ENCODE measurements around the gene EFCAB5. TPM values are rescaled to one million over a fixed set of nuclear protein-coding genes. Genes with fewer than 3 reads are reported as not detected.
"Not testable (repeated sequence)": the region's sequence is repeated elsewhere in the genome, so short reads cannot be mapped to it uniquely, and the experiment has no call there.

The EFCAB5 gene
- total RNA-seq, 1 donor from 2014 or later = 1.00 TPM

GRCh38 chr17:29930409-29931010 lies 10.9 kb upstream of the EFCAB5 start:
- Mint-ChIP-seq H3K27me3 (ENCODE audit: low read depth, unreplicated experiment) (no peaks in the 10 kb centered on the region), H3K27ac (ENCODE audit: unreplicated experiment) (no peak overlapping the region), H3K36me3 (ENCODE audit: low read depth, unreplicated experiment) (no peaks in the 10 kb centered on the region), H3K4me3 (ENCODE audit: unreplicated experiment) (no peak overlapping the region), H3K9me3 (ENCODE audit: unreplicated experiment) (no peaks in the 10 kb centered on the region), H3K4me1 (ENCODE audit: low read depth, unreplicated experiment) (peaks cover 12% of the 10 kb centered on the region)
- peak overlapping the region; percentile 90 for H3K4me2 ChIP-seq (ENCODE audit: low read length)
- peak; percentile 34 for DNase-seq (ENCODE audit: low read depth)
- no peaks in the 10 kb centered on the region for H3K9me3 ChIP-seq (ENCODE audit: insufficient read depth, low read depth, low read length)
- peaks cover 20% of the 10 kb centered on the region for H4K20me1 ChIP-seq (ENCODE audit: insufficient read depth, low read length)
- H3K36me3 ChIP-seq (ENCODE audit: insufficient read depth, low read length) = no peaks in the 10 kb centered on the region
- no peak for TF ChIP-seq CTCF (IDR thresholded peaks at IDR 0.05; ENCODE audit: insufficient read depth, low read depth, low read length)
- TF ChIP-seq EZH2 (IDR thresholded peaks at IDR 0.05; ENCODE audit: insufficient read depth, low read length) = no peak
- H3K4me3 ChIP-seq (ENCODE audit: insufficient read depth, low read depth, low read length) = peak overlapping the region; percentile 91
- peak overlapping the region; percentile 87 for H3K9ac ChIP-seq (ENCODE audit: low read length)
- H3K27me3 ChIP-seq (ENCODE audit: insufficient read depth, low read length) = no peaks in the 10 kb centered on the region
- no peak for FAIRE-seq
- H3K27ac ChIP-seq (ENCODE audit: low read depth, low read length) = peak overlapping the region; percentile 85
- H3K4me1 ChIP-seq (ENCODE audit: insufficient read depth, low read length) = peaks cover 21% of the 10 kb centered on the region
- peaks cover 43% of the 10 kb centered on the region for H3K79me2 ChIP-seq (ENCODE audit: insufficient read depth, low read length)
- H2AFZ ChIP-seq (ENCODE audit: low read depth, low read length) = peak overlapping the region; percentile 95

- Histone ChIP-seq H4K20me1 (ENCODE audit: insufficient read depth, low read length) (peaks cover 16% of the 10 kb centered on the region), H2AFZ (ENCODE audit: low read depth, low read length) (no peak overlapping the region), H3K79me2 (ENCODE audit: insufficient read depth, low read length) (peaks cover 35% of the 10 kb centered on the region), H3K9me3 (ENCODE audit: insufficient read depth, low read depth, low read length) (no peaks in the 10 kb centered on the region), H3K4me2 (ENCODE audit: low read length) (peak overlapping the region; percentile 90), H3K4me1 (ENCODE audit: insufficient read depth, low read length) (peaks cover 21% of the 10 kb centered on the region), H3K9ac (ENCODE audit: low read length) (peak overlapping the region; percentile 87), H3K36me3 (ENCODE audit: insufficient read depth, low read length) (no peaks in the 10 kb centered on the region), H3K27me3 (ENCODE audit: insufficient read depth, low read length) (no peaks in the 10 kb centered on the region), H3K27ac (ENCODE audit: low read depth, low read length) (no peak overlapping the region), H3K4me3 (ENCODE audit: insufficient read depth, low read depth, low read length) (no peak overlapping the region)
- H3K27me3 Mint-ChIP-seq (ENCODE audit: low read depth, unreplicated experiment) = no peaks in the 10 kb centered on the region
- no peaks in the 10 kb centered on the region for H3K9me3 Mint-ChIP-seq (ENCODE audit: unreplicated experiment)
- no peak overlapping the region for H3K27ac Mint-ChIP-seq (ENCODE audit: unreplicated experiment)
- H3K4me3 Mint-ChIP-seq (ENCODE audit: unreplicated experiment) = no peak overlapping the region
- DNase-seq (ENCODE audit: low read depth) = peak; percentile 56
- FAIRE-seq = peak; percentile 66
- no peaks in the 10 kb centered on the region for H3K36me3 Mint-ChIP-seq (ENCODE audit: low read depth, unreplicated experiment)
- peaks cover 10% of the 10 kb centered on the region for H3K4me1 Mint-ChIP-seq (ENCODE audit: low read depth, unreplicated experiment)
- TF ChIP-seq EZH2 (IDR thresholded peaks at IDR 0.05; ENCODE audit: insufficient read depth, low read length) (no peak), CTCF (IDR thresholded peaks at IDR 0.05; ENCODE audit: insufficient read depth, low read depth, low read length) (peak; percentile 96)
These were observed 10.1 kb upstream of the EFCAB5 start for GRCh38 chr17:29931231-29931932.

GRCh38 chr17:29933379-29933778 lies 8.1 kb upstream of the EFCAB5 start:
- Histone ChIP-seq H2AFZ (ENCODE audit: low read depth, low read length) (no peak overlapping the region), H3K36me3 (ENCODE audit: insufficient read depth, low read length) (no peaks in the 10 kb centered on the region), H3K4me1 (ENCODE audit: insufficient read depth, low read length) (peaks cover 12% of the 10 kb centered on the region), H3K4me2 (ENCODE audit: low read length) (no peak overlapping the region), H3K9ac (ENCODE audit: low read length) (no peak overlapping the region), H3K4me3 (ENCODE audit: insufficient read depth, low read depth, low read length) (no peak overlapping the region), H4K20me1 (ENCODE audit: insufficient read depth, low read length) (no peaks in the 10 kb centered on the region), H3K9me3 (ENCODE audit: insufficient read depth, low read depth, low read length) (no peaks in the 10 kb centered on the region), H3K27ac (ENCODE audit: low read depth, low read length) (no peak overlapping the region), H3K79me2 (ENCODE audit: insufficient read depth, low read length) (peaks cover 15% of the 10 kb centered on the region), H3K27me3 (ENCODE audit: insufficient read depth, low read length) (no peaks in the 10 kb centered on the region)
- DNase-seq (ENCODE audit: low read depth) (peak; percentile 14), FAIRE-seq (no peak)
- no peaks in the 10 kb centered on the region for H3K36me3 Mint-ChIP-seq (ENCODE audit: low read depth, unreplicated experiment)
- H3K27me3 Mint-ChIP-seq (ENCODE audit: low read depth, unreplicated experiment) = no peaks in the 10 kb centered on the region
- TF ChIP-seq EZH2 (IDR thresholded peaks at IDR 0.05; ENCODE audit: insufficient read depth, low read length) (no peak), CTCF (IDR thresholded peaks at IDR 0.05; ENCODE audit: insufficient read depth, low read depth, low read length) (no peak)
- H3K27ac Mint-ChIP-seq (ENCODE audit: unreplicated experiment) = no peak overlapping the region
- no peaks in the 10 kb centered on the region for H3K4me1 Mint-ChIP-seq (ENCODE audit: low read depth, unreplicated experiment)
- H3K4me3 Mint-ChIP-seq (ENCODE audit: unreplicated experiment) = no peak overlapping the region
- H3K9me3 Mint-ChIP-seq (ENCODE audit: unreplicated experiment) = no peaks in the 10 kb centered on the region

GRCh38 chr17:29935909-29936308 lies 5.5 kb upstream of the EFCAB5 start:
- H2AFZ ChIP-seq (ENCODE audit: low read depth, low read length); H3K4me2 ChIP-seq (ENCODE audit: low read length); H3K9me3 ChIP-seq (ENCODE audit: insufficient read depth, low read depth, low read length); H3K27me3 Mint-ChIP-seq (ENCODE audit: low read depth, unreplicated experiment); H3K27ac ChIP-seq (ENCODE audit: low read depth, low read length); DNase-seq (ENCODE audit: low read depth); H3K4me1 Mint-ChIP-seq (ENCODE audit: low read depth, unreplicated experiment); H3K4me1 ChIP-seq (ENCODE audit: insufficient read depth, low read length); H3K9ac ChIP-seq (ENCODE audit: low read length); H3K79me2 ChIP-seq (ENCODE audit: insufficient read depth, low read length); H4K20me1 ChIP-seq (ENCODE audit: insufficient read depth, low read length); H3K9me3 Mint-ChIP-seq (ENCODE audit: unreplicated experiment); H3K36me3 ChIP-seq (ENCODE audit: insufficient read depth, low read length); H3K36me3 Mint-ChIP-seq (ENCODE audit: low read depth, unreplicated experiment); H3K27me3 ChIP-seq (ENCODE audit: insufficient read depth, low read length); H3K4me3 ChIP-seq (ENCODE audit: insufficient read depth, low read depth, low read length); H3K4me3 Mint-ChIP-seq (ENCODE audit: unreplicated experiment); H3K27ac Mint-ChIP-seq (ENCODE audit: unreplicated experiment); FAIRE-seq: not testable (repeated sequence)

All from astrocyte (in vitro differentiated cells and primary cell).